HG03558 (cell line): ENCODE results near the gene TMEM129.

Experiments
- ATAC-seq: cut with Tn5 transposase; IDR thresholded peaks from one replicate; pipeline ENCODE4 v1.9.1; 2021; ENCODE audit warnings: moderate number of reproducible peaks; ENCODE audit not compliant: unreplicated experiment; ENCODE audit errors: extremely low read depth

The TMEM129 gene, protein sequence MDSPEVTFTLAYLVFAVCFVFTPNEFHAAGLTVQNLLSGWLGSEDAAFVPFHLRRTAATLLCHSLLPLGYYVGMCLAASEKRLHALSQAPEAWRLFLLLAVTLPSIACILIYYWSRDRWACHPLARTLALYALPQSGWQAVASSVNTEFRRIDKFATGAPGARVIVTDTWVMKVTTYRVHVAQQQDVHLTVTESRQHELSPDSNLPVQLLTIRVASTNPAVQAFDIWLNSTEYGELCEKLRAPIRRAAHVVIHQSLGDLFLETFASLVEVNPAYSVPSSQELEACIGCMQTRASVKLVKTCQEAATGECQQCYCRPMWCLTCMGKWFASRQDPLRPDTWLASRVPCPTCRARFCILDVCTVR

GRCh38 chr4:1721003-1721665, at the start of gene TMEM129, which contains the start of gene TACC3:
Gene TMEM129, minus strand, starts transcription at chr4:1721323. Its CDS starts 486 bp downstream, at chr4:1720837.
Gene TACC3, plus strand, starts transcription at chr4:1721521. Its CDS starts 1,901 bp downstream, at chr4:1723422.
- peak; percentile 63 for ATAC-seq

DNA sequence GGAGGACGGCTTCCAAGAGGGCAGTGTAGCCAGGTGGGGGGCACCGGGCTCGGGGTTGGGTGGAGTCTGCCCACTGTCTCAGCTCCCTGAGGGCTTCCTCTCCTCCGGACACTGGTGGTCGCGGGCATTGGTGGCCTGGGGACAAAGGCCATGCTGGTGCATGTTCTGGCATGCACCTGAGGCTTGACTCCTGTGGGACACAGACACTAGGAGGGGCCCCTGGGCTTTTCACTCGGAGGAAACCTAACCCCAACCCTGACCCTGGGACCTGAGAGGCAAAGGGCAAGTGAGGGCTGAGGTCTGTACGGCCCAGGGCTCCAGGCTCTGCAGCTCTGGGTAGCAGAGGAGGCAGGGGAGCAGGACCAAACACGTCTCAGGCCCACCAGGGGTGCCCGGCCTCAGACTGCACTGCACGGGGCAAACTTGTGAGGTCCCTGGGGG, 49.7 kb upstream of the TMEM129 start:
- no peak for ATAC-seq

DNA sequence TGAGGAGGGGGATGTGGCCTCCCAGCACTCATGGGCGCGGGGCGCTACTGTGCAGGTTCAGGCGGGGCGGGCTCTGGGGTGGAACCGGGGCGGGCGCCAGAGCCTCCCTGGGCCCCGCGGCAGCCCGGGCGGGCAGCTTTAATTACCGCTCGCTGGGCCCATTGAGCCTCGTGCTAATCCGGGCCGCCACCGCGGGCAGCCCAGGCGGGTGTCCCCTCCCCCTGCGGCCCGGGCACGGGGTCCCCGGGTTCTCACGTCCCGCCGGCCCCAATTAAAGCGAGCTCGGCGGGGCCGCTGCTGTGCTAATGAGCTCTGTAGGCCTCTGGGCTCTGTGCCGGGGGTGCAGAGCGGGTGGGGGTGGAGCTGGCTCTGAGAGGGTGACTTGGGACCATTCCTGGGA, 49.1 kb upstream of the TMEM129 start:
- no peak for ATAC-seq

DNA sequence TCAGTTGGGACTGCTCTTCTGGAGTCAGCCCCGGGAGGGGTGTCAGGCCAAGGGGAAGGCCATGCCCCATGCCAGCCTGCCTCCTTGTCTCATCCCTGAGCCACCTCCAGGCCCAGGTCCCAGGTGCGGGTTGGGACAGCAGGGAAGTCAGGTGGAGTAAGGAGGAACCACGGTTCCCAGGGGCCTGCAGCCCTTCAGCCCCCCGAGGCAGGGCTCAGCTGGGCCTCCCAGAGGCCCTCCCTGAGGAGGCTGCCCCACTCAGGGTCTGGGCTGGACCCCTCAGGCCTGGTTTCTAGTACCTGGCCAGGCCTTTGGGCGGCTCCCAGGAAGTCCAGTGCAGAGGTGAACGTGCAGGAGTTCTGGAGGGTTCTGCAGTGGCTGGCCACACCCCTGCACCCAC, 48.6 kb upstream of the TMEM129 start:
- no peak for ATAC-seq

GRCh38 chr4:1768367-1769034, 47.4 kb upstream of the TMEM129 start:
- no peak for ATAC-seq

GRCh38 chr4:1767770-1768366, 46.7 kb upstream of the TMEM129 start:
- ATAC-seq, result no peak

DNA sequence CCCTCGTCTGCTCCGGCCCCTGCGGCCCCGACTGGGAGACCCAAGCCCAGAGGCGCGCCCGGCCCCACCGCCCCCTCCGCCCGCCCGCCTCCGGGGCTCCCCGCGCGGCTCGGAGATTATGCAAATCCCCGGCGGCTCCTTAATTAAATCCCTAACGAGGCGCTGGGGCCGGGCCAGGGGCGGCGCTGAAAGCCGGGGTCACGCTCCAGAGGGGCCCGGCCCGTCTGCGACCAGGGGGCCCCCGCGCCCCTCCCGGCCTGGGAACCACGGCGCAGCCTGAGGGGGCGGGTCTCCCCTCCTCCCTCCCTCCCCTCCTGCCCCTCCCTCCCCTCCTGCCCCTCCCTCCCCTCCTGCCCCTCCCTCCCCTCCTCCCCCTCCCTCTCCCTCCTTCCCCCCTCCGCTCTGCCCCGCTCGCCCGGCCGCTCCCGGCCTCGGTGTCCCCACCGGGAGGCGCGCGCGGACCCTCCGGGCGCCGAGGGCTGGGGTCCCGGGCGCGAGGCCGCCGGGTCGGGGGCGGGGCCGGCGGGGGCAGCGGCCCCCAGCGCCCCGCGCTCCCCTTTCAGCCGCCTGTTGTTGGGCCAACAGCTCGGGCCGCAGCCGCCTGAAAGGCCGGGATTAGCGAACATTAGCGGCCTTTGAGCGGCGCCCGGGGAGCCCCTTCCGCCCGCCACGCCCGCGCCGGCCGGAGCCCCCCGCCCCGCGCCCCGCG, 46.1 kb upstream of the TMEM129 start:
- ATAC-seq, result no peak

- no peak for ATAC-seq
Measured at GRCh38 chr4:1766106-1767060, 45.3 kb upstream of the TMEM129 start.

DNA sequence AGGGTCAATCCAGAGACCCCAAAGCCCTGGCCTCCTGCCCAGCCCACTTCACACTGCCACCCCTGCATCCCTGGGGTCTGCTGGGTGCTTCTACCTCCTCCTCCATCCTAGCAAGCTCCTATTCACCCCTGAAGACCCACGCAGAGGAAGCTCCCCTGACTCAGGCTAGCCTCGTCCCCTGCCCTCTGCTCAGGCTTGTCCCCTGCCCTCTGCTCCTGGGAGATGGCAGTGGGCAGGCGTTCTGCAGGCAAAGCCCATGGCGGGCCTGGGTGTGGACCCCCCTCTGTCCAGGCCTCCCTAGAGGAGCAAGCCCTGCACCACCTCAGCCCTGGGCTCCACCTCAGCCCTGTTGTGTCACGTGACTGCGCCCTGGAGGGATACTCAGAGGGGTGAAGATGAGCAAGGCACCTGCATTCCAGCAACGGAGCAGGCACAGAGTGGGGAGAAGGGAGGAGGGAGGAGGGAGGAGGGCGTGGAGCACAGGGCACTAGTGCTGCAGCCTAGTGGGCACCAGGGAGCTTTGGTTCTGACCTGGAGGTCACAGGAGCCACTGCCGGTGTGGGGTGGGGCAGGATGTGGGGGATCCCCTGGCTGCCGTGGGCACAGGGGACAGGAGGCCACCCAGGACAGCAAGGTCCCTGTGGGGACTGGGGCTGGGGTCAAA, 44.4 kb upstream of the TMEM129 start:
- no peak for ATAC-seq

GRCh38 chr4:1764670-1765069, 43.5 kb upstream of the TMEM129 start:
- no peak for ATAC-seq

DNA sequence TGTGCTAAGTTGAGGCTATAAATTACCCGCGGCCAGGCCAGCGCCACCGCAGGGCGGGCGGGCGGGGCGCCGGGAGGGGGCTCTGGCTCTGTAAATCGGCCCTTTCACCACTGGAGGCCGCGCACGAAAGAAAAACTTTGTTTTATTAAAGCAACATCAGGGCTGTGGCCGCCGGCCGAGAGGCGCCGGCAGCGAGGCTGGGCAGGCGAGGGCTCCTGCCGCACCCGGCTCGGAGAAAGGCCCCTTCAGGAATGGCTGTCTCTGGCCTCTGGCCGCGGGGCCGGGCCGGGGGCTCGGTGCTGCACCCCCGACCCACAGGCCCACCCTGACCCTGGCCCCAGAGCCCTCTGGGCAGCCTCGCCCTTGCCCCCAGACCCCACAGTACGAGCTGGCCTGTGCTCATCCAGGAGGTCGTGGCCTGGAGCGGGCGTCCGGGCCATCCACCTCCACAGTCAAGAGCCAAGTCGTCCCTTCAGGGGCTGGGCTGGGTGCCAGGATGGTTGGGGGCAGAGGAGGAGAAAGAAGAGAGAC, 42.5 kb upstream of the TMEM129 start:
- no peak for ATAC-seq

DNA sequence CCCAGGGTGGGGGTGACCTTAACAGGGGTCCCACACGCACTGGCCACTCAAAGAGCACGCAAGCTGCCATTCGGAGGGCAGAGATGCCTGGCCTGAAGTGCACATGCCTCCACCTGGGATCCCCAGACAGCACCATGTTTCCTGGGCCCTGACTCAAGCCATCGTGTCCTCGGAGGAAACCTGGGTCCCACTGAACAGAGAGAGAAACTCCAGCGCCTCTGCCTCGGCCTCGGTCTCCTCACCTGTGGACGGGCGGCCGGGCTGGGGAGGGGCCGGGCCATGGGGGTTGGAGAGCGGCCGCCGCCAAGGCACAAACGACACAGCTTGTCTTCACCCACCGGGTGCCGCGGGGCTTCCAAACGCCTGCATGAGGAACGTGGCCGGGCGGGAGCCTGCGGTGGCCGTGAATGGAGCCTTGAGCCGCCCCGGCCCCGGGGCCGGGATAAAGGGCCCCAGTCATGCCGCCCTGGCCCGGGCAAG, 42.0 kb upstream of the TMEM129 start:
- no peak for ATAC-seq

- no peak for ATAC-seq
Measured at GRCh38 chr4:1762264-1763010, 41.3 kb upstream of the TMEM129 start.

- no peak for ATAC-seq
Measured at GRCh38 chr4:1761130-1761689, 40.1 kb upstream of the TMEM129 start.

GRCh38 chr4:1760521-1761071, 39.5 kb upstream of the TMEM129 start:
- no peak for ATAC-seq

- ATAC-seq, result no peak
Measured at GRCh38 chr4:1759818-1760223, 38.7 kb upstream of the TMEM129 start.
